22Rv1 (cell line): ENCODE measurements around the gene MEST.

ENCODE experiments used
- CTCF ChIP-seq: fragments of 450-650 bp; IDR thresholded peaks from 2 replicates; pipeline ENCODE4 v1.5.1; 2017; ENCODE audit warnings: mild to moderate bottlenecking
- ZFX ChIP-seq: fragments of 450-650 bp; IDR thresholded peaks from 2 replicates; pipeline ENCODE4 v1.6.1; 2017; ENCODE audit warnings: antibody characterized with exemption, borderline replicate concordance

GRCh38 chr7:130481898-130482297, 10.0 kb upstream of the MEST start:
- TF ChIP-seq CTCF (no peak), ZFX (no peak)
